HUES64 (cell line): ENCODE results near the gene HOXC5.
"Not testable (repeated sequence)": the region's sequence is repeated elsewhere in the genome, so short reads cannot be mapped to it uniquely, and the experiment has no call there.

Experiments
- H3K27ac ChIP-seq: 2 replicates; pipeline ENCODE4 v1.7.0; 2013; ENCODE audit warnings: low read depth, low read length, inconsistent platforms
- H3K27me3 ChIP-seq: 2 replicates; pipeline ENCODE4 v1.6.1; 2013; ENCODE audit warnings: mild to moderate bottlenecking, low read length; ENCODE audit not compliant: insufficient read depth
- H3K36me3 ChIP-seq: 2 replicates; pipeline ENCODE4 v1.6.1; 2013; ENCODE audit warnings: mild to moderate bottlenecking, low read length; ENCODE audit not compliant: insufficient read depth
- H3K4me1 ChIP-seq: 2 replicates; pipeline ENCODE4 v1.6.1; 2013; ENCODE audit warnings: mild to moderate bottlenecking, low read length, moderate library complexity; ENCODE audit not compliant: insufficient read depth
- H3K4me3 ChIP-seq: 2 replicates; pipeline ENCODE4 v1.5.1; 2013; ENCODE audit warnings: mild to moderate bottlenecking, low read length, moderate library complexity
- H3K9ac ChIP-seq: 2 replicates; pipeline ENCODE4 v1.6.1; 2013; ENCODE audit warnings: mild to moderate bottlenecking, low read depth, low read length
- H3K9me3 ChIP-seq: 2 replicates; pipeline ENCODE4 v1.6.1; 2013; ENCODE audit warnings: low read depth, low read length; ENCODE audit not compliant: insufficient read depth
- WGBS: fragments of 150-250, 120-280 bp; methylation state at CpG from one replicate; pipeline ENCODE4 v1.1.7; 2013; ENCODE audit warnings: missing lambda C conversion rate; 5-methylcytosine and 5-hydroxymethylcytosine counted together

HOXC5 gene

GRCh38 chr12:54068418-54069070, 35.7 kb downstream of the HOXC5 start:
- Histone ChIP-seq H3K27me3 (peaks cover 88% of the 10 kb centered on the region), H3K4me3 (no peak overlapping the region), H3K9me3 (no peaks in the 10 kb centered on the region), H3K27ac (no peak overlapping the region), H3K9ac (no peak overlapping the region), H3K4me1 (no peaks in the 10 kb centered on the region), H3K36me3 (no peaks in the 10 kb centered on the region)
- 87% methylated on average over 4 of the region's 4 CpGs for WGBS

- peaks cover 87% of the 10 kb centered on the region for H3K27me3 ChIP-seq
- no peak overlapping the region for H3K4me3 ChIP-seq
- H3K27ac ChIP-seq, result no peak overlapping the region
- H3K36me3 ChIP-seq, result no peaks in the 10 kb centered on the region
- H3K4me1 ChIP-seq, result peaks cover 17% of the 10 kb centered on the region
- no CpG with 5 or more reads among the region's 1 CpG for WGBS
- no peaks in the 10 kb centered on the region for H3K9me3 ChIP-seq
- no peak overlapping the region for H3K9ac ChIP-seq
Measured at GRCh38 chr12:54071942-54072341, 39.1 kb downstream of the HOXC5 start.

DNA sequence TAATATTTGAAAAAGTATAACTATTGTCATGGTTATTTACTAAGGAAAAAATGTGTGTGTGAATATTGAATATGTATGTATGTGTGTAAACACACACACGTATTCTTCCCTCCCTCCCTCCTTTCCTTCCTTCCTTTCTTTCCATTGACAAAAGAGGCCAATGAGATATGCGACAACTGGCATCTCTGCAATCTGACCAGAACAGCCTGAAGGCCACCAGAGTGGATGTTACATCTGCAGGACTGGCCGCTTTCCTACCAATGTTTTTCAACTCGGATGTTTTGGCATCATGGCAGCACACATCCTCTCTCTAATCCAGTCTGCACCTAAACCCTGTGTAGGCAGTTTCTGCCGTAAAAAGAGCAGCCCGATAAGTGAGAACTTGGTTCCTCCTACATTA, 41.5 kb downstream of the HOXC5 start:
- Histone ChIP-seq H3K27me3 (peaks cover 94% of the 10 kb centered on the region), H3K36me3 (no peaks in the 10 kb centered on the region), H3K9ac (no peak overlapping the region), H3K4me1 (peaks cover 21% of the 10 kb centered on the region), H3K27ac (no peak overlapping the region), H3K4me3 (no peak overlapping the region), H3K9me3 (no peaks in the 10 kb centered on the region)
- 78% methylated on average over 6 of the region's 6 CpGs for WGBS

- Histone ChIP-seq H3K9me3 (no peaks in the 10 kb centered on the region), H3K27ac (no peak overlapping the region), H3K4me3 (no peak overlapping the region), H3K27me3 (peaks cover 96% of the 10 kb centered on the region), H3K4me1 (peaks cover 21% of the 10 kb centered on the region), H3K36me3 (no peaks in the 10 kb centered on the region), H3K9ac (no peak overlapping the region)
- WGBS, result 16% methylated on average over 6 of the region's 6 CpGs
Measured at GRCh38 chr12:54075409-54075808, 42.6 kb downstream of the HOXC5 start.

DNA sequence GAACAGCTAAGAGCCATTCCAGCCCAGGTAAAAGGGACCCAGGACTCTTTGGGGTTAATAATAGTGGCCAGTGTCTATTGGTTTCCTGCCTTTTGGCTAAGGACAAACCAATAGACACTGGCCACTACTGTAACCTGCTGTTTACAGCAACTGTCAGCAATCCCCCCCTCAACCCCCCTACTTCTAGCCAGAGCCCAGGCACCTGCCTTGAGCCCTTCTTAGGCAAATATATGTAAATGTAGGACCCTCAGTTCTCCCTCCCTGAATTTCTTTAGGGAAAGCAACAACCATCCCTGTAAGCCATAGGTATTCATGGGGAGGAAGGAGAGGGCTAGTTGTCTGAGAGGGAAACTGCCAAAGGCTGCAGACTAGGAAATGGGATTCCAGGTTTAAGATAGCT, 43.1 kb downstream of the HOXC5 start:
- no peaks in the 10 kb centered on the region for H3K9me3 ChIP-seq
- no peak overlapping the region for H3K27ac ChIP-seq
- H3K9ac ChIP-seq, result no peak overlapping the region
- H3K4me3 ChIP-seq, result 0 out of 2 replicates have a peak overlapping the region, but pooled peaks have one; percentile 17
- H3K4me1 ChIP-seq, result peaks cover 21% of the 10 kb centered on the region
- no peaks in the 10 kb centered on the region for H3K36me3 ChIP-seq
- H3K27me3 ChIP-seq, result peaks cover 96% of the 10 kb centered on the region

DNA sequence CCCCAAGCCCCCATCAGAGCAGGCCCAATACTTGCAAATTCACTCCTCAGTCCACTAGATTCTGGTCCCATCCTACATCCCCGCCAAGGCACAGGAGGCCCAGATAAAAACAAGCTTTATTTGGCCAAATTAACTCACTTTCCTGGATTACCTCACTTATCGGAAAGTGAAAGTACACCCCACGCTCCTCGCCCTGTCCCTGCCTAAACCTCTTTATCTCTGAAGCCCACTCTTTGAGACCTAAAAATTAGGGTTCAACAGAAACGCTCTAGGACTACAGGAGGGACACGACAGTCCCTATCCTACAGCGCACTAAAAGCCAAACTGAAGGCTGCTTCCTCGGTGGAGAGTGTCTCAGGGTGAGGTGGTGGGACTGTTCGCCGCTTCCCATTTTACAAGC, 45.0 kb downstream of the HOXC5 start:
- not testable (repeated sequence) for H3K27ac ChIP-seq, H3K36me3 ChIP-seq, H3K4me3 ChIP-seq, H3K9ac ChIP-seq, H3K9me3 ChIP-seq
- WGBS, result 33% methylated on average over 9 of the region's 10 CpGs
- peaks cover 21% of the 10 kb centered on the region for H3K4me1 ChIP-seq
- H3K27me3 ChIP-seq, result peaks cover 97% of the 10 kb centered on the region

GRCh38 chr12:54079115-54079514, 46.3 kb downstream of the HOXC5 start:
- Histone ChIP-seq H3K4me1 (peaks cover 21% of the 10 kb centered on the region), H3K27me3 (peaks cover 98% of the 10 kb centered on the region)
- H3K27ac ChIP-seq, H3K36me3 ChIP-seq, H3K9me3 ChIP-seq, H3K9ac ChIP-seq, H3K4me3 ChIP-seq: not testable (repeated sequence)
- 8% methylated on average over 9 of the region's 9 CpGs for WGBS

- not testable (repeated sequence) for H3K27ac ChIP-seq
- H3K27me3 ChIP-seq, result peaks cover 99% of the 10 kb centered on the region
Measured at GRCh38 chr12:54080008-54080924, 47.4 kb downstream of the HOXC5 start.

DNA sequence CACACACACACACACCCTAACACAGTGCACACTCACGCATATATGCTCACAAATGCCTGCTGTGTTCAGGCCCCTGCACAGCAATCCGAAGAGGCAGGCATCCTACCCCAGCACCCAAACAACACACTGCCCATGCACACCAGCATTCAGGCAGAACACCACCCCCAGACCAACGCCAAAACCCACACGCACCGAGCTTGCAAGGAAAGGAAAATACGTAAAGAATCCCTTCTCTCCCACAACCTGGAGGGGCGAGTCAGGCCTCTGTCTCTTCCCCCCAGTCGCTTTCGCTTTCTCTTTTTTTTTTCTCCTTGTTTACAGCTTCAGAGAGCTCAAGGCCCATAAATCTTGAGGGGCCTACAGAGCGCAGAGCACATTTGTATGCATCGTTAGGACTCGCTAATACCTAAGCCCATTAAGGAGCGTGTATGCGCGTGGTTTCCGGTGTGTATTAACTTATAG, 48.2 kb downstream of the HOXC5 start:
- WGBS, result 2% methylated on average over 10 of the region's 16 CpGs
- Histone ChIP-seq H3K27me3 (peaks cover 99% of the 10 kb centered on the region), H3K4me1 (peaks cover 11% of the 10 kb centered on the region; the same call in 1 of the 2 replicates)
- H3K27ac ChIP-seq, H3K4me3 ChIP-seq, H3K9ac ChIP-seq, H3K9me3 ChIP-seq, H3K36me3 ChIP-seq: not testable (repeated sequence)

More at GRCh38 chr12:54080008-54080924, 47.4 kb downstream of the HOXC5 start:
- H3K36me3 ChIP-seq, H3K9ac ChIP-seq, H3K9me3 ChIP-seq, H3K4me3 ChIP-seq: not testable (repeated sequence)
- 4% methylated on average over 17 of the region's 19 CpGs for WGBS
- H3K4me1 ChIP-seq, result peaks cover 18% of the 10 kb centered on the region

DNA sequence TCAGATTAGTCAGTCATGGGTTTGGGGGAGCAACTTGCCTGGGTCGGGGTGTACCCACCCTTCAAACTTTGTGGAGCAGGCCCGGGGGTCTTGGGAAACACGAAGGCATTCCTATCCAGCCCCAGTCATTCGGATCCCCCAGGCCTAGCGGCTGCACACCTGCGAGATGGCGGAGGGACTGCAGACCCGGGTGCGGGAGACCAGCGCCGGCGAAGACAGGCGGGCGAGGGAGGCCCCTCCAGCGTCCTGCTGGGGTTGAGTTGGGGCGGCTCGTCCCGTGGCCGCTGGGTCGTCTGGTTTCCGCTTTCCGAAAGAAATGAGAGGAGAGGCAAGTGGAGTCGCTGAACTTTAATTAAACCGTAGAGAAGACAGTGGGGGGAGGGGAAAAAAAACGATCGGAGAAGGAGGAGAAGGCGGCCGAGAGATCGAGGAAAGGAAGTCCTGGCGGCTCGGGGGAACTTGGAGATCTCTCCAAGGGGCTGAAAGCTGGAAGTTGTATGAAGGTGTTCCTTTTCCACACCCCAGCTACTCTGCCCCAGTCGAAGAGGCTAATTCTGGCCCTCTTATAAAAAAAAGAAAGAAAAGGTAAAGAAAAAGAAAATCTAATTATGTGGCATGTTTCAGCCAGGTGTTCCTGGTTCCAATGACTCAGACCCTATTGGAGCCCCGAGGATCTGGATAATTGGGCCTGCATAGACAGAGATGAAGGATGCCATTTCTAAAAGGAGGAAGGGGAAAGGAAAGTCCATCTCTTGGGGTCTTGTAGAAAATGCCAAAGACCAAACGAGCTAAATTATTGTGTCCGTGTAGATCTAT, 48.9 kb downstream of the HOXC5 start:
- H3K4me1 ChIP-seq, H3K9ac ChIP-seq, H3K36me3 ChIP-seq, H3K27ac ChIP-seq, H3K4me3 ChIP-seq, H3K9me3 ChIP-seq: not testable (repeated sequence)
- 1% methylated on average over 34 of the region's 35 CpGs for WGBS
- H3K27me3 ChIP-seq, result peaks cover 99% of the 10 kb centered on the region
